Hematopoietic multipotent progenitor cell treated with erythropoietin and hydrocortisone succinate and interleukin-3 and kit ligand, for 4 days (in vitro differentiated cells): ENCODE data around the gene STYXL2.
A peak's percentile ranks its signal among the peaks of the same experiment; 100 is the strongest.

Source experiments
- DNase-seq: peaks from one replicate; pipeline ENCODE4 v3.0.0-alpha.2; 2015

STYXL2 gene

GRCh38 chr1:167093846-167094516 lies at the start of gene STYXL2:
TSS of gene STYXL2 (plus strand) at chr1:167094075. CDS start at chr1:167094850, 775 bp downstream.
- DNase-seq: no peak

- no peak for DNase-seq
Observed at GRCh38 chr1:167051907-167052306, 42.0 kb upstream of the STYXL2 start.

- DNase-seq: peak; percentile 20
Observed at GRCh38 chr1:167052389-167052788, 41.5 kb upstream of the STYXL2 start.

- no peak for DNase-seq
Observed at GRCh38 chr1:167054531-167054930, 39.3 kb upstream of the STYXL2 start.

- DNase-seq: no peak
Observed at GRCh38 chr1:167054946-167055630, 38.8 kb upstream of the STYXL2 start.

GRCh38 chr1:167056529-167057231 lies 37.2 kb upstream of the STYXL2 start:
- DNase-seq: peak; percentile 41

GRCh38 chr1:167057241-167057688 lies 36.6 kb upstream of the STYXL2 start:
- peak; percentile 84 for DNase-seq

- peak; percentile 82 for DNase-seq
Observed at GRCh38 chr1:167059045-167059808, 34.6 kb upstream of the STYXL2 start.

GRCh38 chr1:167059809-167060107 lies 34.1 kb upstream of the STYXL2 start:
- DNase-seq: no peak

GRCh38 chr1:167060141-167061072 lies 33.5 kb upstream of the STYXL2 start:
- peak; percentile 43 for DNase-seq

- no peak for DNase-seq
Observed at GRCh38 chr1:167061073-167061464, 32.8 kb upstream of the STYXL2 start.

GRCh38 chr1:167064621-167065020 lies 29.3 kb upstream of the STYXL2 start:
- peak; percentile 43 for DNase-seq

- no peak for DNase-seq
Observed at GRCh38 chr1:167065471-167065870, 28.4 kb upstream of the STYXL2 start.

GRCh38 chr1:167066333-167067122 lies 27.3 kb upstream of the STYXL2 start:
- DNase-seq: peak; percentile 84

- DNase-seq: no peak
Observed at GRCh38 chr1:167067904-167068303, 26.0 kb upstream of the STYXL2 start.

- no peak for DNase-seq
Observed at GRCh38 chr1:167068761-167069160, 25.1 kb upstream of the STYXL2 start.

- DNase-seq: no peak
Observed at GRCh38 chr1:167071286-167071685, 22.6 kb upstream of the STYXL2 start.

- DNase-seq: no peak
Observed at GRCh38 chr1:167076136-167076710, 17.7 kb upstream of the STYXL2 start.

GRCh38 chr1:167077128-167077867 lies 16.6 kb upstream of the STYXL2 start:
- no peak for DNase-seq

GRCh38 chr1:167077868-167078210 lies 16.0 kb upstream of the STYXL2 start:
- DNase-seq: no peak
